Right lobe of liver (tissue), 4 donors: Measurements from ENCODE around the gene TPGS2.

Experiments used
- CTCF ChIP-seq, 4 donors: fragments of 200-600 bp in 3 of 4; fragments of 450-650 bp in 1 of 4; IDR thresholded peaks; one replicate each; pipeline versions ENCODE4 v1.5.1 to v1.8.0; 2016 to 2022; ENCODE audit warnings: antibody characterized with exemption in 4 of 4, mild to moderate bottlenecking in 2 of 4
- POLR2A ChIP-seq: fragments of 450-650 bp; IDR thresholded peaks from one replicate; pipeline ENCODE4 v1.6.1; 2017; ENCODE audit warnings: antibody characterized with exemption, mild to moderate bottlenecking
- donor health status: DM: no; HTN: no; CAD: no.
- donor health status: DM: no; HTN: no; CAD: no.
- donor health status: DM: no; HTN: yes; CAD: no.

GRCh38 chr18:36843784-36844183 is 15.0 kb upstream of the TPGS2 start:
- TF ChIP-seq CTCF (IDR thresholded peaks at IDR 0.05) (no peak), POLR2A (no peak)
